WERI-Rb-1 (cell line): ENCODE data around the gene CFAP299.

Experiments
- DNase-seq: peaks from one replicate; pipeline ENCODE4 v3.0.0-alpha.2; 2020
- H3K27ac ChIP-seq: fragments of 250-450 bp; sonication (Bioruptor Pico); 2 replicates; pipeline ENCODE4 v1.5.1; 2020; ENCODE audit warnings: mild to moderate bottlenecking, moderate library complexity
- H3K27me3 ChIP-seq: fragments of 250-450 bp; sonication (Bioruptor Pico); 2 replicates; pipeline ENCODE4 v1.5.1; 2021; ENCODE audit warnings: mild to moderate bottlenecking, low read depth, moderate library complexity; ENCODE audit not compliant: insufficient read depth, severe bottlenecking
- H3K36me3 ChIP-seq: fragments of 250-450 bp; sonication (Bioruptor Pico); 2 replicates; pipeline ENCODE4 v1.5.1; 2020; ENCODE audit warnings: mild to moderate bottlenecking, moderate library complexity
- H3K4me3 ChIP-seq: 2 replicates; pipeline ENCODE4 v1.5.1; 2011; ENCODE audit warnings: low read depth, mild to moderate bottlenecking, control low read depth, low read length
- H3K9me3 ChIP-seq: fragments of 250-450 bp; sonication (Bioruptor Pico); 2 replicates; pipeline ENCODE4 v1.5.1; 2021; ENCODE audit warnings: mild to moderate bottlenecking, moderate library complexity; ENCODE audit not compliant: severe bottlenecking
- TF ChIP-seq, protein P1 (sequence below): IDR thresholded peaks from 2 replicates; pipeline ENCODE4 v1.5.1; 2011; ENCODE audit warnings: low read depth, mild to moderate bottlenecking, control low read depth, inconsistent platforms, low read length

Gene CFAP299

DNA sequence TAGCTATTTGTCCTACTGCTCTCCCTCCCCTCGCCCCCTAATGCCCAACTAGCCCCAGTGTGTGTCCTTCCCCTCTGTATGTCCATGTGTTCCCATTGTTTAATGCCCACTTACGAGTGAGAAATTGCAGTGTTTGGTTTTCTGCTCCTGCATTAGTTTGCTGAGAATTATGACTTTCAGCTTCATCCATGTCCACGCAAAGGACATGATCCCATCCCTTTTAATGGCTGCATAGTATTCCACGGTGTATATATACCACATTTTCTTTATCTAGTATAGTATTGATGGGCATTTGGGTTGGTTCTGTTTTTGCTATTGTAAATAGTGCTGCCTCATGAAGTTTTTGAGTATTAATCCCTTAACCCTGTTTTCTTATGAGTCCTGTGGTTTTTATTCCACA is 33.6 kb upstream of the CFAP299 start:
- Histone ChIP-seq H3K27ac (no peak overlapping the region), H3K9me3 (no peaks in the 10 kb centered on the region), H3K27me3 (peaks cover 11% of the 10 kb centered on the region), H3K36me3 (no peaks in the 10 kb centered on the region), H3K4me3 (no peak overlapping the region)
- TF ChIP-seq, protein P1, sequence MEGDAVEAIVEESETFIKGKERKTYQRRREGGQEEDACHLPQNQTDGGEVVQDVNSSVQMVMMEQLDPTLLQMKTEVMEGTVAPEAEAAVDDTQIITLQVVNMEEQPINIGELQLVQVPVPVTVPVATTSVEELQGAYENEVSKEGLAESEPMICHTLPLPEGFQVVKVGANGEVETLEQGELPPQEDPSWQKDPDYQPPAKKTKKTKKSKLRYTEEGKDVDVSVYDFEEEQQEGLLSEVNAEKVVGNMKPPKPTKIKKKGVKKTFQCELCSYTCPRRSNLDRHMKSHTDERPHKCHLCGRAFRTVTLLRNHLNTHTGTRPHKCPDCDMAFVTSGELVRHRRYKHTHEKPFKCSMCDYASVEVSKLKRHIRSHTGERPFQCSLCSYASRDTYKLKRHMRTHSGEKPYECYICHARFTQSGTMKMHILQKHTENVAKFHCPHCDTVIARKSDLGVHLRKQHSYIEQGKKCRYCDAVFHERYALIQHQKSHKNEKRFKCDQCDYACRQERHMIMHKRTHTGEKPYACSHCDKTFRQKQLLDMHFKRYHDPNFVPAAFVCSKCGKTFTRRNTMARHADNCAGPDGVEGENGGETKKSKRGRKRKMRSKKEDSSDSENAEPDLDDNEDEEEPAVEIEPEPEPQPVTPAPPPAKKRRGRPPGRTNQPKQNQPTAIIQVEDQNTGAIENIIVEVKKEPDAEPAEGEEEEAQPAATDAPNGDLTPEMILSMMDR, result no peak
- DNase-seq, result no peak

DNA sequence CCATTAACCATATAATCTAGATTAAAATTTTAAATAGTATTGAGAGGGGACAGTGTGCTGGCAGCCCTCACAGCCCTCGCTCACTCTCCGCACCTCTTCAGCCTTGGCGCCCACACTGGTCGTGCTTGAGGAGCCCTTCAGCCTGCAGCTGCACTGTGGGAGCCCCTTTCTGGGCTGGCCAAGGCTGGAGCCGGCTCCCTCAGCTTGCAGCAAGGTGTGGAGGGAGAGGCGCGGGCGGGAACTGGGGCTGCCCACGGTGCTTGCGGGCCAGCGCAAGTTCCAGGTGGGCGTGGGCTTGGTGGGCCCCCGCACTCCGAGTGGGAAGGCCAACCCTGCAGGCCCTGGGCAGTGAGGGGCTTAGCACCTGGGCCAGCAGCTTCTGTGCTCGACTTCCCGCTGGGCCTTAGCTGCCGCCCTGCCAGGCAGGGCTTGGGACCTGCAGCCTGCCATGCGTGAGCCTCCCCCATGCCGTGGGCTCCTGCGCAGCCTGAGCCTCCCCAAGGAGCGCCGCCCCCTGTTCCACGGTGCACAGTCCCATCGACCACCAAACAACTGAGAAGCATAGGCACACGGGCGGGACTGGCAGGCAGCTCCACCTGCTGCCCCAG is 32.8 kb upstream of the CFAP299 start:
- no peak for DNase-seq
- Histone ChIP-seq H3K27me3 (peaks cover 19% of the 10 kb centered on the region), H3K9me3 (no peaks in the 10 kb centered on the region), H3K4me3 (no peak overlapping the region), H3K27ac (no peak overlapping the region), H3K36me3 (no peaks in the 10 kb centered on the region)
- TF ChIP-seq, protein P1, result no peak

DNA sequence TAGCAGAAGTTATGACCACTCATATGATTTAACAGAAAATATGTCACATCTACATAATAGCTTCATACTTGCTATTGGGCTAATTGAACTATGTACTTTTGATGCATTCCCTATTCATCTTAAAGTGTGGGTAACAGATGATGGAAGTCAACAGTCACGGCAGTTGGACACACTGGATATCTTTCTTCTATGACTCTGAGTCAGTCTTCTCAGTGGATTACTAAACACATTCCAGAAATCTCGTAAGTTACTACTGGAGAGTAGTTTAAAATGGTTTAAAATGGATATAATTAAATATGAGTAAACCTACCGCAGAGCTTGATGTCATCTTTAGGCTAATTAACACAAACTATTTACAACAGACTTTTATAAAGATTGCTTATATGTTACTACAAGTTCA is 30.1 kb upstream of the CFAP299 start:
- no peaks in the 10 kb centered on the region for H3K9me3 ChIP-seq
- no peak for DNase-seq
- H3K36me3 ChIP-seq, result no peaks in the 10 kb centered on the region
- H3K27ac ChIP-seq, result no peak overlapping the region
- H3K4me3 ChIP-seq, result no peak overlapping the region
- TF ChIP-seq, protein P1, result no peak
- peaks cover 27% of the 10 kb centered on the region for H3K27me3 ChIP-seq

DNA sequence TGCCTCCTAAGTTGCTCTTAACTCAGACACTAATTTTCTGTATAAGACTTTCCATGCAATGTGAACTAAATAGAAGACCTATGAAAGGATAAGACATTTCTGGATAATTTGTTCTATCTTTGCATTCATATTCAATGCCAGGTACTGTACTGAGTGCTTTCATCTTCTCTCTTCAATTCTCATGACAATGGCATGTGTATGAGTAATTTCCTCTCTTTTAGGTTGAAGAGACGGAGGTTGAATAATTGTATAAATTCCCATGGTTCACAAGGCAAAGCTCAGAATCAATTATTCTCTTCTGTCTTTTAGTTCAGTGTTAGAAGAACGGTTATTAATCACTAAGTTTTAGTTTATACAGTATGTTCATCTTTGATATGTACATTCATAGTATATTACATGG is 29.3 kb upstream of the CFAP299 start:
- H3K27me3 ChIP-seq, result peaks cover 27% of the 10 kb centered on the region
- H3K4me3 ChIP-seq, result no peak overlapping the region
- no peak for DNase-seq
- TF ChIP-seq, protein P1, result no peak
- no peaks in the 10 kb centered on the region for H3K9me3 ChIP-seq
- H3K27ac ChIP-seq, result no peak overlapping the region
- no peaks in the 10 kb centered on the region for H3K36me3 ChIP-seq

DNA sequence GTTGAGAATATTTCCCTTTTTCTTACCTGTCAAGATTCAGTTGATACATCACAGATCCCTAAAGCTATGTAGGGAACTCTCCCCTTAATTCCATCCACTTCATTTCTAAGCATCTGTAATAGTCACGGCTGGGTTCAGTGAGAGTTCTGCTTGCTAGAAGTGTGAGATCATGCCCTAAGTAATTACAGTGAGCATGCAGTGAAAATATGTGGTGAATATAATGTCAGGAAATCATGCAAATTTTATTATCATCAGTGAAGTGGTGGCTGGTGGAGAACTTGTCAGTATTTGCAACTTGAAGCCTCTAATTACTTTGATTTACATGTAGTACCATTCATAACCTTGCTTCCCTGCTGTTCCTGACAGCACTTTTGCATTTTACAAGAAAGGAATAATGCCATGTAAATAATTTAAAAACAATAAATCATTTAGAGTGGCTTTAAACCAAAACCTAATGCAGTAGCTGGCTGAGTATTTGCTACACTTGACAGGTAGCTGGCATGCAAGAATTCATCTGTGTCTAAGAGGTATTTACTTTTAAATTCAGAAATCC is 28.3 kb upstream of the CFAP299 start:
- Histone ChIP-seq H3K4me3 (no peak overlapping the region), H3K9me3 (no peaks in the 10 kb centered on the region), H3K27me3 (peaks cover 27% of the 10 kb centered on the region), H3K36me3 (no peaks in the 10 kb centered on the region), H3K27ac (no peak overlapping the region)
- no peak for DNase-seq
- TF ChIP-seq, protein P1, result no peak
